NCI-H748 (cell line): ENCODE results near the gene ARHGAP4.

Source experiments
- DNase-seq: peaks from one replicate; lab custom pipeline; 2025; ENCODE audit not compliant: unreplicated experiment; lab: John Stamatoyannopoulos, UW

Gene ARHGAP4

DNA sequence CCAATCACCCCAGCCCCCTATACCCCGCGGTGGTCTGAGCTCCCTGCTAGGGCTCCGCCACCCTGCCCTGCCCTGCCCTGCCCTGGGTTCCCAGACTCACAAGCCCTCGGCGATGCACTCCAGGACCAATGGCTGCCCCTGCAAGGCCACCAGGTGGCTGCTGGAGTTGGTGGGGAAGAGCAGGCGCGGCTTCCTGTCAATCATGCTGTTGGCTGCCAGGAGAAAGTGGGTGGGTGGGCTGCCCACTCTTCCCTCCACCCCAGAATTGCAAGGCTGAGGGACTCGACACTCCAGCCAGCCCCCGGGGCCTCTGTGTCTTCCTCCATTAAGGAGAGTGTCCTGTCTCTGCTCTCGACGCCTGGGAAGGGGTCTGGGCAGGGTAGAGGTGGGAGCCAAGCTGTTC is 55.8 kb downstream of the ARHGAP4 start:
- no peak for DNase-seq

DNA sequence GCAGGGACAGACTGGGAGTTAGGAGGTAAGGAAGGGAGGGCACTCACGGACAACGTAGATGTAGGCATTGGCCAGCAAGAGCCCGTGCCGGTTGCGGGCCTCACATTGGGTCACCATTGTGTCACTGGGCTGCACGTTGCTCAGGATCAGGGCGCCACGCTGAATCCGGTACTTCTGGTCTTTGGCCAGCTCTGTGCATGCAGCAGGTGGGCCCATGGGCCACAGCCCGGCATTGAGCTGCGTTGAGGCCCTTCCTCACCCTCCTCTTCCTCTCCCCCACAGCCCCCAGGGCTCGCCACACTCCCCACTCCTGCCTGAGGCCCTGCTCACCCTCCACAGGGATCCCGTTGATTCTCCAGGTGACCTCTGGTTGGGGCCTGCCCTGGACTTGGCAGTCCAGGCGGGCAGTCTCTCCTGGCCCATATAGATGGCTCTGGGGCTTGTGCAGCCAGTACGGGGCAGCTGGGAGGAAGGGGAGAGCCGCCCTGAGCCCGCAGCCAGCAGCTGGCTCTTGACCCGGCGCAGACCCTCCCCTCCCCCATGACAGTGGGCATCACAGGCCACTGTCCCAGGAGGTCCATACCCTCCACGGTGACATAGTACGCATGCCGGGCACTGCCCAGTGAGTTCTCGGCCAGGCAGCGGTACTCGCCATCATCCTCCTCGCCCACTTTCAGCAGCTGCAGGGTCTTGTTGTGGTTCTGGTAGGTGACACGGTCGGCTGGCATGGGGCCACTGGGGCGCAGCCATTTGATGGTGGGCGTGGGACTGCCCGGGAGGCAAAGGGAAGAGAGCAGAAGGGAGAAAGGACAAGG is 56.4 kb downstream of the ARHGAP4 start:
- DNase-seq: no peak

DNA sequence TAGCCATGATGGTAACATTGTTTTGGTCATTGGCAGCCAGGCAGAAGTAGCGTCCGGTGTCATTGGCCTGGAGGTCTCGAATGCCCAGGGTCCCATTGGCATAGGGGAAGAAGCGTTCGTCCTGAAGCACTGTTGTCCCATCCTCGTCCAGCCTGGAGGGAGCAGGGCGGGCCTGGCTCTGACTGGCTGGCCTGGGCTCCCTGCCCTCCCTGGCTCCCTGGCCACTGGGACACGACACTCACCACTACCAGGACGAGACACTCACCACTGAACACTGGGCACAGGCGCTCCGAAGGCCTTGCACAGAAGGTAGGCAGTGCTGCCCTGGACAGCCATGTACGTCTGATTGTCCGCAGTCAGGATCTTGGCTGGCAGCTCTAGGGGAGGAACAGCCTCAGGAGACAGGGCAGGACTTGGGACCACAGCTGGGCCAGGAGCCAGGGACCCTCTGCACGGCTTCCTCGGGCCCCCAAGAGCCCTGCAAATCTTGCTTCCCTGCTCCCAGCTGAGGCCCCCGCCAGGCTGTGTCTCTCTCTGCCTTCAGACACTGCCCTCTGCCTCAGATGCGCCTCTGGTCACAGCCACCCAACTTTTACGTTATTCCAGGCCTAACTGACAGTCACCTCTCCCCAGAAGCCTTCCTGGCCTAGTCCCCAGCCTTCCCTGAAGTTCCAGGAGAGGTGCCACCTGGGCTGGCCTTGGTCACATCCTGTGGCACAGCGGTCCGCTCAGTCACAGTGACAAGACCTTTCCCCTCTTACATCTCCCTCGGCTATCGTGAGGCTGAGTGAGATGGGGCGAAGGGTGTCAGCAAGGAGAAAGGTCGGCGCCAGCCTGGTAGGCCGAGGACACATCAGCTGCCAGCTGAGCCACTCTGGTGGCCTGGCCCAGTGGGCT is 57.2 kb downstream of the ARHGAP4 start:
- no peak for DNase-seq

- no peak for DNase-seq
Measured at GRCh38 chrX:153867671-153868070, 58.4 kb downstream of the ARHGAP4 start.

DNA sequence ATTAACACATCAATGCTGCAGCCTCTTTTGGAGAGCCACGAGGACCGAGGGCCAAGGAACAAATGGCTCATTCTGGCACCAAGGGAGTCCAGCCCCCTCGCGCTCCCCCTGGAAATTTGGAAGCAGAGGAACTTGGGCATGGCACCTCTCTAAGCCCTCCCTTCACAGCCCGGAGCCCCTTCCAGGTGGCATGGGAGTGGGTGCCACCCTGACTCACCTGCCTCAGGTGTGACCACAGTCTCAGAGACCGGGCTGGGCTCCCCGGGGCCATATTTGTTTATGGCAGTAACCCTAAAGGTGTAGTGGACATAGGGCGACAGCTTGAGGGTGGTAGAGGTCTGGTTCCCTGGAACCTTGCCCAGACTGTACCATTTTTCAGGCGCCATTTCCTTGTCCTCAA is 58.9 kb downstream of the ARHGAP4 start:
- DNase-seq: no peak

- DNase-seq: no peak
Measured at GRCh38 chrX:153866302-153867019, 59.6 kb downstream of the ARHGAP4 start.

DNA sequence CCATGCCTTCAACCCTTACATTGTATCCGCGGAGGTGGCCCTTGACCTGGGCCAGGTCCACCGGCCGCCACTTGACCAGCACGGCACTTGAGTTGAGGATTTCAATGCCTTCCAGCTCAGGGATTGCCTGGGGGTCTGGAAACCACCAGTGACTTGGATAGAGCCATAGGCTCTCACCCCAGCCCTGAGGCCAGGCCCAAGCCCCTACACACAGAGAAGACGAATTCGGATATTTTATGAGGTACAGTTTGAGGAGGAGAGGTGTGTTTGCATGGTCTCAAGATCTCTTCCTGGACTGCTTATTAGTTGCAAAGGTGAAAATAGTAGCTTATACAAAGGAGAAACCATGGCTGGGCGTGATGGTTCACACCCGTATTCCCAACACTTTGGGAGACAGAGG is 60.4 kb downstream of the ARHGAP4 start:
- DNase-seq: no peak

DNA sequence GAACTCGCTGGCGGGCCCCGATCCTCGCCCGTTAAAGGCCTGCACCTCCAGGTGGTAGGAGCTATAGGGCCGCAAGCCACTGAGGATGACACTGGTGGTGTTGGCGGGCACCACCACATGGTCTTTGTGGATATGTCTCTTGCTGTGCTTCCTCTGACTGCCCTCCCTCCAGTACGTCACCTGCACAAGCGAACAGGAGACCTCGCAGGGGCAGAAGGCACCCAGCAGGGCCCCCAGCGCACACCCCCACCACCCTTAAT is 60.8 kb downstream of the ARHGAP4 start:
- DNase-seq: no peak

DNA sequence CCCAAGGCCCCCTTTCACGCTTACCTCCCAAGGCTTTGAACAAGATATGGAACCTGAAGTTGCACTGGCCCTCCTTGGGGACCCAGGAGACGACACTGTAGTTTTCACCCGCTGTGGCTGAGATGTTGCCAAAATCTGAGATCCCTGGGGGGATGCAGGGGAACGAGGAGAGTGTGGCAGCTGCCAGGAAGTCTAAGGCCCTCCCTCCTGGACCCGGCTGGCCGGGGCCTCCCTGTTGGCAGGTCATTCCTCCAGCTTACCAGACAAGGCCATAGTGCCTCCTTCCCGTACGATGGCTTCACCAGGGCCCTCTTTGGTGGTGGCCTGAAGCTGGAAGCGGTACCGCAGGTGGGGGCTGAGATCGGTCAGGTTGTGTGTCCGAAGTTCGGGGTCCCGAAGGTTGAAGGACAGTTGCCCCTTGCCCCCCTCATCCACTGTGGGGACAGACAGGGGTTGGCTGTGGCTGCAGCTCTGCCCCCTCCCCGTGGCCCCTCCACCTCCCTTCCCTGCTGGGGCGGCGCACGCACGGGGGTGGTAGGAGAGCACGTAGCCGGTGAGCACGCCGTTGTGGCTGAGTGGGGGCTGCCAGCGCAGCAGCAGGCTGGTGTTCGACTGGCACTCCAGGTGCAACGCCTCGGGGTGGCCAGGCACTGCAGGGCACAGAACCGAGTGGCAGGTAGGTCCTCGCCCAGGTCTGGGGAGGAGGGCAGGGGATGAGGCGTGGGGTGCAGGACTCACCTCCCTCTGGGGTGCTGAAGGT is 61.3 kb downstream of the ARHGAP4 start:
- DNase-seq: no peak

DNA sequence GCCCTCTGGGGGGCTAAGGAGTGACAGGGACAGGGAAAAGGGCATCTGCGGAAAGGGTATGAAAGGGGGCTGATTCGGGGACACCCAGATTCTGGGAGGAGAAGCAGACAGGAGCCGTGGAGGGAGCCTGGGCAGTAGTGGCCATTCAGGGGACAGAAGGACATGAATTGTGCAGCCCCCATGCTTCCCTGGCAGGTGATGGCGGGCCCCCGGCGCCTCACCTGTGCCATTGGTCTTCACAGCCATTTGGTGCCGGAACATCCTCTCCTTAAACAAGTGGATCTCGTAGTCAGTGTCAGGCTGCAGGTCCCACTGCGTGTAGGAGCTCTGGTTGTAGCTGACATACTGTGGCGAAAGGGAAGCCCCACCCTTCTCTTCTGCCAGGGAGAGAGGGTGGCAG is 62.0 kb downstream of the ARHGAP4 start:
- no peak for DNase-seq

- DNase-seq: no peak
Measured at GRCh38 chrX:153863251-153863991, 62.6 kb downstream of the ARHGAP4 start.

- no peak for DNase-seq
Measured at GRCh38 chrX:153862369-153863250, 63.5 kb downstream of the ARHGAP4 start.

- no peak for DNase-seq
Measured at GRCh38 chrX:153861733-153862310, 64.2 kb downstream of the ARHGAP4 start.

- DNase-seq: no peak
Measured at GRCh38 chrX:153861151-153861550, 64.9 kb downstream of the ARHGAP4 start.
